RWPE1 (cell line): ENCODE measurements around the gene EXOC7.
"Not testable (repeated sequence)": the region's sequence is repeated elsewhere in the genome, so short reads cannot be mapped to it uniquely, and the experiment has no call there.

Source experiments
- CTCF ChIA-PET: fragments of 350-600 bp; sonication (Branson Sonifier 250); formaldehyde crosslinking; extraction: SDS; loops from one replicate; lab custom pipeline; 2021; lab: Yijun Ruan, JAX
- POLR2A ChIA-PET: fragments of 400-600 bp; formaldehyde crosslinking; extraction: SDS; loops from one replicate; lab custom pipeline; 2020; ENCODE audit warnings: antibody characterized with exemption; ENCODE audit not compliant: low non-redundant PET; lab: Yijun Ruan, JAX
- DNase-seq: peaks from one replicate; pipeline ENCODE4 v3.0.0; 2012; ENCODE audit warnings: low spot score
- H3K27ac ChIP-seq: fragments of 450-650 bp; 2 replicates; pipeline ENCODE4 v1.5.1; 2017
- CTCF ChIP-seq: fragments of 450-650 bp; conservative IDR thresholded peaks from 2 replicates; pipeline ENCODE4 v1.5.1; 2017; ENCODE audit warnings: low read depth, mild to moderate bottlenecking

Gene EXOC7

GRCh38 chr17:76071531-76072147 is 31.9 kb downstream of the EXOC7 start:
- DNase-seq = no peak
- H3K27ac ChIP-seq = peak overlapping the region; percentile 82
- CTCF ChIA-PET = interaction anchor here (1.2 kb wide), 1 partner anchor 208 kb away, joined by 5 read pairs; no protein-coding TSS in a partner anchor
- TF ChIP-seq CTCF = no peak
- POLR2A ChIA-PET = interaction anchor here (0.7 kb wide), 1 partner anchor 187 kb away, joined by 4 read pairs; no protein-coding TSS in a partner anchor

GRCh38 chr17:76065775-76066174 is 37.8 kb downstream of the EXOC7 start:
- DNase-seq = no peak
- no peak for TF ChIP-seq CTCF
- CTCF ChIA-PET = no interaction called here
- POLR2A ChIA-PET = no interaction called here
- H3K27ac ChIP-seq = no peak overlapping the region

- CTCF ChIA-PET = interaction anchor here (0.6 kb wide), 2 partner anchors 22 to 341 kb away, joined by 3 read pairs; no protein-coding TSS in a partner anchor
- POLR2A ChIA-PET = interaction anchor here (0.6 to 0.7 kb wide), 2 partner anchors 9 to 11 kb away, joined by 3 to 5 read pairs; partner anchors contain the start of gene SRP68
- DNase-seq = no peak
- no peak for TF ChIP-seq CTCF
- H3K27ac ChIP-seq = no peak overlapping the region
These were observed 39.6 kb downstream of the EXOC7 start for GRCh38 chr17:76063875-76064546.

GRCh38 chr17:76058264-76058663 is 45.3 kb downstream of the EXOC7 start:
- H3K27ac ChIP-seq, POLR2A ChIA-PET, DNase-seq: not testable (repeated sequence)
- CTCF ChIA-PET = interaction anchor here (0.7 to 3.3 kb wide), 3 partner anchors 32 to 153 kb away, joined by 3 to 20 read pairs (median 3); no protein-coding TSS in a partner anchor

GRCh38 chr17:76056882-76057281 is 46.7 kb downstream of the EXOC7 start:
- ChIA-PET POLR2A (no interaction called here), CTCF (interaction anchor here (3.3 kb wide), 1 partner anchor 43 kb away, joined by 20 read pairs; no protein-coding TSS in a partner anchor)
- H3K27ac ChIP-seq = no peak overlapping the region
- TF ChIP-seq CTCF = no peak
- DNase-seq = no peak

- DNase-seq = peak; percentile 93
- CTCF ChIA-PET = interaction anchor here (0.6 to 1.0 kb wide), 3 partner anchors 20 to 283 kb away, joined by 3 to 5 read pairs (median 5); no protein-coding TSS in a partner anchor
- H3K27ac ChIP-seq = peak overlapping the region; percentile 57
- POLR2A ChIA-PET = interaction anchor here (0.5 kb wide), 1 partner anchor 100 kb away, joined by 3 read pairs; no protein-coding TSS in a partner anchor
- TF ChIP-seq CTCF = no peak
These were observed 49.5 kb downstream of the EXOC7 start for GRCh38 chr17:76054112-76054476.
